CD4-positive, alpha-beta T cell treated with Interleukin-6 for 4 hours (primary cell): ENCODE measurements around the gene POLN.
"Not testable (repeated sequence)": the region's sequence is repeated elsewhere in the genome, so short reads cannot be mapped to it uniquely, and the experiment has no call there.

Experiments
- DNase-seq: peaks from one replicate; pipeline ENCODE4 v3.0.0-alpha.2; 2020; ENCODE audit warnings: mixed read lengths

The POLN gene

DNA sequence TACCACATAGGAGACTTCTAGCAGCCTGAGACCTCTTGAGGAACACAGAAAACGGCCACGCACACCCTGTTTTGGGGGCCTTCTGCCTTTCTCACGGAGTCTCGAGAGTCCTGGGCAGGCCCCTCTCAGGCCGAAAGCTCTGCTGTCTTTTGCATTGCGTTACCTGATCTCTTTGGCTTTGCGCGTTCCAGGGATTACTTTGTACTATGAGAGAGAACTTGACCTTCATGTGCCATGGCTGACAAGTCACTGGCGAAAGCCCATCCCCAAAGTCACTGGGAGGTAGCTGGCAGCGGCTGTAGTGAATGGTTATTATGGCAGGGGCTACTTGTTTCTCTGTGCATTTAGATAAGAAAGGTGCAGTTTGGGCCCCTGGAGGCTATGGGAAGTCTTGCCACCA is 190.8 kb downstream of the POLN start:
- no peak for DNase-seq

- DNase-seq: no peak
These were observed 192.1 kb downstream of the POLN start for GRCh38 chr4:2049811-2050210.

GRCh38 chr4:2049381-2049780 is 192.5 kb downstream of the POLN start:
- DNase-seq: no peak

- no peak for DNase-seq
These were observed 193.1 kb downstream of the POLN start for GRCh38 chr4:2048831-2049230.

DNA sequence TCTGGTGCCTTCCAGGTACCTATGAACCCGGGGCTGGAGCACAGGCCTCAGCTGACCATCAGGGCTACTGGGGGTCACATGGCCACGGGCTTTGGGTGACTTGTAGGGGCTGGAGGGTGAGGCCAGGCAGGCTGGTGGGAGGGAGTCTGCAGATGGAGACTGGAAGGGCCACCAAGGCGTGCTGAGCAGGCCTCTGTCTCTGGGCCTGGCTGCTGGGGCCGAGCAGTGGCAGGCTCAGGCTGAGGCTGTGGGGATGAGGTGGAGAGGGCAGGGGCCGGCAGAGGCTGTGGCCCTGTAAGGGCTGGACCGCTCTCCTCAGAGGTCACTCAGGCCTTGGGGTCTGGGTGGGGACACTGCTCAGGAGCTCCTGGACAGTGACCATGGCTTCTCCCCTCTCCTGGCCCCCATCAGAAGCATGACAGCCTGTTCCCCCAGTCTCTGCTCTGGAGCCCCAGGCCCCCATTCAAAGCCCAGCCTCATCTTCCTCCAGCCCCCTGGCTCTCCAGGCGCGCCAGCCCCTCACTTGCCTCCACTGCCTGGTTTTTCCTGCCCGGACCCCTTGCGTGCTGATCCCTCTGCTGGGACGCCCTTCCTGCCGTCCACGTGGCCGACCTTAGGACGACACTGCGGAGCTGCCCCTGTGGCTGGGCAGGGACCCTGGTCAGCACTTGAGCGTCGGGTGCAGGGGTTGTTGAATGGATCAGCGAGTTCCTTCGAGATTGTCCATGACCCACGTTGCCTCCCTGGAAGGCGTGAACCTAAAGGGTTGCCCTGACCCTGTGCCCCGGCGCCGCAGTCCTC is 193.9 kb downstream of the POLN start:
- DNase-seq: no peak

GRCh38 chr4:2047031-2047660 is 194.8 kb downstream of the POLN start:
- no peak for DNase-seq

- DNase-seq: no peak
These were observed 195.6 kb downstream of the POLN start for GRCh38 chr4:2046031-2046961.

DNA sequence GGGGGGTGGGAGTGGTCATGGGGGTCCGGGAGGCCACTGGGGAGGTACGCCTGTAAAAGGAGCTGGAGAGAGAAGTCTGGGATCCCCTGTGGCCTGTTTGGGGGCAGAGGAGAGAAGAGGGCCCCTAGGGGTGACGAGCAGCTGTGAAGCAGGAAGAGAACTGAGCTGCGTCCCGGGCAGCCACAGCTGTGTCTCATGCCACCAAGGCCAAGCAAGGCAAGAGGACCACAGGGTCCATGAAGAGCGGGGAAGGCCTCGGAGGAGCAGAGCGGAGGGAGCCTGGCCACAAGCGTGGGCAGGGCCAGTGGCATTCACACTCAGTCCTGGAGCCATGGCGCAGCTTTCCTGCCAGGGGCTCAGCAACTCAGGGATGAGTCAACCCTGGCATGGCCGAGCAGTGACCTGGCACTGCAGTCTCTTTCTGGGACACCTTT is 196.4 kb downstream of the POLN start:
- DNase-seq: no peak

- DNase-seq: no peak
These were observed 197.1 kb downstream of the POLN start for GRCh38 chr4:2044542-2045517.

DNA sequence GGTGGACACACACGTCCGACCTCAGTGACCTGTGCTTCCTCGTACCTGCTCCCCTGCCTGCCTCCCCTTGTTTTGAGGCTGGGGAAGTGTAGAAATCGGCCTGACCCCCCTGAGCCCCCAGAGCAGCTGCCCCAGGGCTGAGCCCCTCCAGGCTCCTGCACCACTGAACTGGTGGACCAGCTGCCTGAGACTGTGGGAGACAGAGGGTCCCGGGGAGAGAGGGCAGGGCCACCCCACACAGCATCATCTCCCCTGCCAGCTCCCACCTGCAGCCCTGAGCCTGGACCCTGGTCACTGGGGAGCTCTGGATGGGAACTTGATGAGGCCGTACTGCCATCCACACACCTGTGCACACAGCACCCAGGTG is 197.8 kb downstream of the POLN start:
- DNase-seq: no peak

DNA sequence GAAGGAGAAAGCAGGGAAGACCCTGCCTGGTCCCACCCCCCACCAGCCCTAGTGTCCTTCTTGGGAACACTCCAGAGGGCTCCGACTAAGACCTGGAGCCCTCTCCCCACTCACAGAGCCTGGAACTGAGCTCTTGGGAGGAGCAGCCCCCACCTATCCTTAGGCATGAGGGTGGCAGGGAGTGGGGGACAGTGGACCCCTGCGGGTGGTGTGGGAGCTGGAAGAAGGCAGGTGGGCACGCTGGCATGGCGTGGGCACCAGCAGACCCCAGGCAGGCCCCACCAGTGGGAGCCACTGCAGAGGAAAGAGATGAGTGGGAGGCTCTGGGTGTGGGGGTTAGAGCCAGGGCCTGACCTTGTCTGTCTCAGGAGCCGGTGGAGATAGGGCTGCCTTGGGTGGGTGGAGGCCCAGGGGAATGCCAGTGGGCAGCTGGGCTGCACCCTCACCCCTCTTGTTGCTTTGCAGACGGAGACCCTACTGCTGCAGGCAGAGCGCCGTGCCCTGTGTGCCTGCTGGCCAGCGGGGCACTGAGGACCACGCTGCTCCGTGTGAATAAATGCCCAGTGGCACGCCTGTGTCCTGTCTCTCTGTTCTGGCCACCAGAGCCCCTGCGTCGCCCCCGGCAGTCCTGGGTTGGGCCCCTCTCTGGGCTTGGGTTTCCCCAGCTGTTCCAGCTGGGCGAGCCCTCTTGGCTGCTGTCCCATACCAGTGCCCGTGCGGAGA is 198.4 kb downstream of the POLN start:
- no peak for DNase-seq

DNA sequence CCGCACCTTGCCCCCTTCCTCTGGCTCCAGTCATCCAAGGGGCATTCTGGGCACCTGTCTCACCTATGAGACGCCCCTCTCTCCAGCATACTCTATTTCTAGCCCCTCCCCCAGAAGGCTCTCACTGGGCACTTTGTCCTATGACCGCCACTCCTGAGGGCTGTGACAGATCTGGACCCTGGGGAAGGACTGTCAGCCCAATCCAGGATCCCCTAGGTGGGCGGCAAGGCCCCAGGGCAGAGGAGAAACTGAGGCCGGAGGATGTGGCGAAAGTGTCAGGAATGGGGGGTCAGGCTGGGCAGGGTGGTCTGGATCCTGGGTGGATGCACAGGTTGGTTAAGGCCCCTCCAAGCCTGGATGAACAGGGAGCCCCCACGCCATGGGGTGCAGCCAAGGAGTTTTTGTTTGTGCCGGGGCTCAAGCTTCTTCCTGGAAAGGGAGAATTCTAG is 198.9 kb downstream of the POLN start:
- DNase-seq: no peak

DNA sequence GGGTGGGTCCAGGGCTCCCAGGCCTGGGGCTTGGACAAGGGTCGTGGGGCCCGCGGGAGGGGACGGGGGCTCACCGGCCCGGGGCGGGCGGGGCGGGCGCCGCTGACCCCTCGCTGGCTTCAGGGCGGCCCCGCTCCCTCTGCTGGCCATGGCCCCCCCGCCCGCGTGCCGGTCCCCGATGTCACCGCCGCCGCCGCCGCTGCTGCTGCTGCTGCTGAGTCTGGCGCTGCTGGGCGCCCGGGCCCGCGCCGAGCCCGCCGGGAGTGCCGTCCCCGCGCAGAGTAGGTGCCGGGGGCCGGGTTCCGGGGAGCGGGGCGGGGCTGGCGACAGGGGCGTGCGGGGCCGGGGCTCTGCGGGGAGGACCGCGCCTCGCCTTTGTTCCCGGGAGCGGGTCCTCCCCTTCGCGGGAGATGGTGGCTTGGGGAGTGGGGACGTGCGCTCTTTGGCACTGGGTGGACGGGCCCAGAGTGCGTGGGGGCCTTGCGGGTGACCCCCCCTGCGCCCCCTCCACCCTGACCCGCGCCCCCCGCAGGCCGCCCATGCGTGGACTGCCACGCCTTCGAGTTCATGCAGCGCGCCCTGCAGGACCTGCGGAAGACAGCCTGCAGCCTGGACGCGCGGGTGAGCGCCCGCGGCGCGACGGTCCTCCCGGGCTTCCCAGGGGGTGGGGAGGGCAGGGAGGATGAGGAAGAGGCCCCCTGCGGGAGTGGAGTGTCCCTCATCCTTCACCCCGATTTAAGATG is 199.5 kb downstream of the POLN start:
- peak; percentile 55 for DNase-seq

DNA sequence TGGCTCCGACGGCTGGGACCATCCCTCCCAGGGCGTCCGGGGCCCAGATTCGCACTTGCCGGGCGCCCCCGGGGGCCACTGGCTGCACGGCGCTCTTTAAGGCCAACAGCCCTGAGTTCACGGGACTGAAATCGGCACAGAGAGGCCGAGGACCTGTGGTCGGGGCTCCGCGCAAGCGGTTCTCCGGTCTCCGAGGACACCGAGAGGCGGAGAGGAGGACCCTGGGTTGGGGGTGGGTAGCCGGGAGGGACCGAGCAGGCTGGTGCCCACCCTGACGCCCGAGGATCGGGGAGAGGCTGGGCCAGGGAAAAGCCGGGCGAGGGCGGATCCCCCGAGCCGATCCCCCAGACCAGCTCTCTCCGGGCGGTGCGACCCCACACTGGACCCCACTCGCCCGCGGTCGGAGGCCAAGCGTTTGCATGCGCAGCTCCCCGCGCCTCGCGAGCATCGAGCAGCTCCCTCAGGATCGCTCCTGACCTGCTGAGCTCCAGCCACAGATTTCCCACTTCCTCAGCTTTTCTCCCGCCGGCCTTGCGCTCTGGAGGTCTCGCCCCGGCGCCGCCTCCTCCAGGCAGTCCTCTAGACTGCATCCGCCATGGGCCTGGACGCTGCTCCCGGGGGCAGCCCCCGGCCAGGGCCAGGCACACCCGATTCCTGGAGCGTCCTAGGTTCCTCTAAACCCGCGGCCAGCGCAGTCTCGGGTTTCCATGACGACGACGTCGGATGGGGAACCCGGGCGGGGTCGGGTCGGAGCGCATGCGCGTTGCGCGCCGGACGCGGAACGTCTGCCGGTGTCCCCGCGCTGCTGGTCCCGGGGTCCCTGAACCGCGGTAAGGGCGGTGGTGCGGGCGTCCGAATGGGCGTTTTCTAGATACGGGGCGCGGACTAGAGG is 200.4 kb downstream of the POLN start:
- peak; percentile 90 for DNase-seq

GRCh38 chr4:2040391-2041238 is 201.3 kb downstream of the POLN start:
- DNase-seq: peak; percentile 12

- DNase-seq: no peak
These were observed 205.1 kb downstream of the POLN start for GRCh38 chr4:2036866-2037265.

- no peak for DNase-seq
These were observed 205.6 kb downstream of the POLN start for GRCh38 chr4:2036327-2036726.

- not testable (repeated sequence) for DNase-seq
These were observed 210.8 kb downstream of the POLN start for GRCh38 chr4:2031161-2031560.

DNA sequence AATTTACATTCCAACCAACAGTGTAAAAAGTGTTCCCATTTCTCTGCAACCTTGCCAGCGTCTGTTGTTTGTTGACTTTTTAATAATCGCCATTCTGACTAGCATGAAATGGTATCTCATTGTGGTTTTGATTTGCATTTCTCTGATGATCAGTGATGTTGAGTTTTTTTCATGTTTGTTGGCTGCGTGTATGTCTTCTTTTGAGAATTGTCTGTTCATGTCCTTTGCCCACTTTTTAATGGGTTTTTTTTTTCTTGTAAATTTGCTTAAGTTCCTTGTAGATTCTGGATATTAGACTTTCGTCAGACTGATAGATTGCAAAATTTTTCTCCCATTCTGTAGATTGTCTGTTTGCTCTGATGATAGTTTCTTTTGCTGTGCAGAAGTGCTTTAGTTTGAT is 214.8 kb downstream of the POLN start:
- not testable (repeated sequence) for DNase-seq
